HUDEP-2 (cell line): Measurements from ENCODE around the gene MMP15.
A peak's percentile ranks its signal among the peaks of the same experiment; 100 is the strongest.
"Not testable (repeated sequence)": the region's sequence is repeated elsewhere in the genome, so short reads cannot be mapped to it uniquely, and the experiment has no call there.

Experiments
- DNase-seq, 76 experiments: peaks; one replicate each; lab custom pipeline; 2025; ENCODE audit not compliant: unreplicated experiment in 76 of 76; lab: John Stamatoyannopoulos, UW

The MMP15 gene

DNA sequence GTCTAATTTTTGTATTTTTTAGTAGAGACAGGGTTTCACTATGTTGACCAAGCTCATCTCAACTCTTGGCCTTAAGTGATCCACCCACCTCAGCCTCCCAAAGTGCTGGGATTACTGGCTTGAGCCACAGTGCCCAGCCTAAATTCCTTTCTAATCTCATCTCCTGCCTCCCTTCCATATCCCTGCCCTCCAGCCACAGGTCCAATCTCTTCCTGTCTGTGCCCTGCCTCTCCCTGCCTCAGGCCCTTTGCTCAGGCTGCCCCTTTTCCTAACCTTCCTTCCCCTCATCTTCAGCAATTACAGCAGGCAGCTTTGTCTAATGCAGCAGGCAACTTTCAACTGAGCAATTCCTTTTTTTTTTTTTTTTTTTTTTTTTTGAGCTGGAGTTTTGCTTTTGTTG is 56.8 kb downstream of the MMP15 start:
- DNase-seq = no peak

DNA sequence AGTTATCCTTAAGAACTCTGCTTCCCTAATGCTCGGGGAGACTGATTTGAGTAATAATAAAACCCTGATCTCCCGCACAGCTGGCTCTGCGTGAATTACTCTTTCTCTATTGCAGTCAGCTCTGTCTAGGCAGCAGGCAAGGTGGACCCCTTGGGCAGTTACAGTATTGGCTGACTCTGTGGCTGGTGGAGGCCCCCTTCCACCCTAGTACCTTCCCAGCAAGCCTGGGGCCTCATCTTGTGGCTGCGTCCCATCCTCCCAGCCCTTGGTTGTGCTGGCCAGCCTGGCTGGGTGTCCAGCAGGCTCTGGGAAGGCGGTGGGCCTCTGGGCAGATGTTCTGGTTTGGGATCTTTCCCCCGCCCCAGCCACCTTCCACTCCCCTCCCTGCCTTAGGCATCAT is 59.1 kb downstream of the MMP15 start:
- no peak for DNase-seq

DNA sequence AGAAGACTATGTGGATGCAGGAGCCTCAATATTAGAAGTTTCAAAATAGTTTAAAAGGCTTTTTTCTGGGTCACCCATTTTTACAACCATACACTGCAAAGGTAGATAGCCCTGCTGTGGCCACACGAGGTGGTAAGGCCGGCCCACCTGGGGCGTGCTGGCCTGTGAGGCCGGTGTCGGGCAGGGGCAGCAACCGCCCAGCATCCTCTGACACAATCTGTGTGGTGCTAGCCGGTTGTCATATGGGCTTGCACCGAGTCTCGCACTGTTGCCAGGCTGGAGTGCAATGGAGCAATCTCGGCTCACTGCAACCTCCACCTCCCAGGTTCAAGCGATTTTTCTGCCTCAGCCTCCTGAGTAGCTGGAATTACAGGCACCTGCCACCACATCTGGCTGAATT is 59.6 kb downstream of the MMP15 start:
- DNase-seq = no peak

DNA sequence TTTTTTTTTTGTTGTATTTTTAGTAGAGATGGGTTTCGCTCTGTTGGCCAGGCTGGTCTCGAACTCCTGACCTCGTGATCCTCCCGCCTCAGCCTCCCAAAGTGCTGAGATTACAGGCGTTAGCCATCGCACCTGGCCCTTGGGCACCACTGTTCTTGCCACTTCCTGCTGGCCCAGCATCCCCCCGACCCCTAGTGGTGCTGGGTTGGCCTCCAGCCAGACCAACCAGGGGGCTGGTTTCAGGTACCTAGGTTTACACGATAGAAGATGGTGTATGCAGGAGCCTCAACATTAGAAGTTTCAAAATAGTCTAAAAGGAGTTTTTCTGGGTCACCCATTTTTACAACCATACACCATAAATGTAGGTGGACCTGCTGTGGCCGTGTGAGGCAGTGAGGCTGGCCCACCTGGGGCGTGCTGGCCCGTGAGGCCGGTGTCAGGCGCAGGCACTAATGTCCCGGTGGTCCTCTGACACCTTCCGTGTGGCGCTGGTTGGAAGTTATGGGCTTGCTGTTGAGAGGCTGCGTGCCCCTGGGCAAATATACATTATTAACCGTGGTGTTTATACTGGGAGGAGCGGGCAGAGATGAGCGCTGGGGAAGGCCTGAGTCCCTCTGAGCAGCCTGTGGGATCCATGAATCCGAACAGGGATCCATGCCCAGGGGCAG is 60.2 kb downstream of the MMP15 start:
- no peak for DNase-seq

DNA sequence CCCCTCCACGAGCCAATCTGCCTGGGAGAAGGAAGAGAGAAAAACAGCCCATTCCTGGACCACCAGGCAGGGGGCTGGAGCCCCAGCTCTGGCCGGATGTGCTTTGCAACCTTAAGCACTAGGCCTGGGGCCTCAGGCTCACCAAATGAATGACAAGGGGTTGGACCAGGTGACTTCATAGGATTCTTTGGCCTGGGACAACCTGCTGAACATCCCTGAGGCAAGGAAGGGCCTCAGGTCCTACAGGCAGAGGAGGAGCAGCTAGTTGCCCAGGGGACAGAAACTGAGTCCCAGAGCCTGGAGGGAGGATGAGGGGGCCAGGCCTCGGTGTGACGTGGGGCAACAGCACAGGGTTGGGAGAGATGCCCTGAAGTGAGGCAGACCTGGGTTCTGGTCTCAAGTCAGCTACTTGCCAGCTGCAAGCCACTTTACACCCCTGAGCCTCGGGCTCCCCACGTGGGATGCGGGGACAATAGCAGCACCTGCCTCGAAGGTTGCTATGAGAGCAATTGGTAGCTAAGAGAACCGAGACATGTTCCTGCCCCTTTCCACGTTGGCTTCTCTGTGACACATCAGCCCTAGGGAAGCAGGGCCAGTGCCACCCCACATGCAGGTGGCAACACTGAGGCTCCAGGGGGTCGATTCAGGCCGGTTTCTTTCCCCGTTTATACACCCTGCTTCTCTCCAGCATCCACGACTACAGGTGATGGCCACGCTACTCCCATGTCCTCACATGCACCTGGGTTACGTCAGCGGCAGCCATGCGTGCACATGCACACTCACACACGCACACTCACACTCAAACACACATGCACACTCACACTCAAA is 61.0 kb downstream of the MMP15 start:
- DNase-seq = no peak

DNA sequence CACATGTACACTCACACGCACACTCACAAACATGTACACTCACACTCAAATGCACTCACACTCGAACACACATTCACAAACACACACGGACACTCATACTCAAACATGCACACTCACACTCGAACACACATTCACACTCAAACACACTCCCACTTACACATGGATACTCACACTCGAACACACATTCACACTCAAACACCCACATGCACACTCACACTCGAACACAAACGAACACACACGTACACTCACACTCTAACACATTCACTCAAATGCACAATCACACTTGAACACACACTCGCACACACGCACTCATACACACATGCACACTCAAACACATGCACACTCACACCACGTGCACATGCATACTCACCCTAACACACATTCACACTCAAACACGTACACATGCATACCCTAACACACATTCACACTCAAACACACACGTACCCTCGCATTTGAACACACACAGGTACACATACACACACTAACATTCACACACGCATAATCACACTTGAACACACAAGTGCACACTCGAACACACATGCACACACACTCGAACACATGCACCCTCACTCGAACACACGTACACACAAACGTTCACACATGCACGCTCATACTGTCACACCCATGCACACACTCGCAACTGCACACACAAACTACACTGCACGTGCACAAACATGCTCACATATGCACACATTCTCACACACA is 61.8 kb downstream of the MMP15 start:
- no peak for DNase-seq

DNA sequence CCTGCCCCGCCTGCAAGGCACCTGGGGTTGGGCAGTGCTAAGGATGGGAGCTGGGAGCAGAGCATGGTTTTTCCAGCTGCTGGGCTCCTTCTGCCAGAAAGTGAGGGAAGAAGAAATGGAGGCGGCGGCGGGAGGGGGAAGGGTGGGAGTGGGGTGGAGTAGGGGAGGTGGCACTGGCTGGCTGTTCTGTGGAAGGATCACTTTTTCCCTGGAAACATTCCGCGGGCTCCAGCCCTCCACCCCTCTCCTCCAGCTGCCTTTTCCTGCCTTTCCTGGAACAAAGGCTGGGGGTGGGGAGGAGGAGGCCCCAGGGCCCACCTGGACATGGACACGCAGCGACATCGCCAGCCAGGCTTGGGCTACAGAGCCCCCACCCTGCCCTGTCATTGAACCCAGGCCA is 62.5 kb downstream of the MMP15 start:
- DNase-seq = no peak

DNA sequence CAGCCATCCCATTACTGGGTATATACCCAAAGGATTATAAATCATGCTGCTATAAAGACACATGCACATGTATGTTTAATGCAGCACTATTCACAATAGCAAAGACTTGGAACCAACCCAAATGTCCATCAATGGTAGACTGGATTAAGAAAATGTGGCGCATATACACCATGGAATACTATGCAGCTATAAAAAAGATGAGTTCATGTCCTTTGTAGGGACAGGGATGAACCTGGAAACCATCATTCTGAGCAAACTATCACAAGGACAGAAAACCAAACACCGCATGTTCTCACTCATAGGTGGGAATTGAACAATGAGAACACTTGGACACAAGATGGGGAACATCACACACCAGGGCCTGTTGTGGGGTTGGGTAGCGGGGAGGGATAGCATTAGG is 64.8 kb downstream of the MMP15 start:
- DNase-seq = not testable (repeated sequence)

DNA sequence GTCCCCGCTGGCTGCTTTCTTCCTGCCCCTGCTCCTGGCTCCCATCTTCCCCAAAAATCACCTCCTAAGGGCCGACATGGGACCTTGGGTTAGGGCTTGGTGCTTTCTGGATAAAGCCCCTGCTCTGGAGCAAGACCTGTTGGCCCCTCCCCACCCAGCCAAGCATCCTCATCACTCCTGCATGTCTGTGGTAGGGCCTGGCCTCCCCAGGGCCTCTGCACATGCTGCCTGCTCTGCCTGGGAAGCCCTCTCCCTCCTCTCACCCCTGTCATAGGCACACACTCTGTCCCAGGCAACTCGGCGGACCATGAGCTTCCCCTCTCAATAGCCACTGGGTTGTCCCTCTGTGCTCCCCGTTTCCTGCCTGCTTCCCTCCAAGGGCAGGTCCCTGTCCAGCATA is 68.5 kb downstream of the MMP15 start:
- no peak for DNase-seq

DNA sequence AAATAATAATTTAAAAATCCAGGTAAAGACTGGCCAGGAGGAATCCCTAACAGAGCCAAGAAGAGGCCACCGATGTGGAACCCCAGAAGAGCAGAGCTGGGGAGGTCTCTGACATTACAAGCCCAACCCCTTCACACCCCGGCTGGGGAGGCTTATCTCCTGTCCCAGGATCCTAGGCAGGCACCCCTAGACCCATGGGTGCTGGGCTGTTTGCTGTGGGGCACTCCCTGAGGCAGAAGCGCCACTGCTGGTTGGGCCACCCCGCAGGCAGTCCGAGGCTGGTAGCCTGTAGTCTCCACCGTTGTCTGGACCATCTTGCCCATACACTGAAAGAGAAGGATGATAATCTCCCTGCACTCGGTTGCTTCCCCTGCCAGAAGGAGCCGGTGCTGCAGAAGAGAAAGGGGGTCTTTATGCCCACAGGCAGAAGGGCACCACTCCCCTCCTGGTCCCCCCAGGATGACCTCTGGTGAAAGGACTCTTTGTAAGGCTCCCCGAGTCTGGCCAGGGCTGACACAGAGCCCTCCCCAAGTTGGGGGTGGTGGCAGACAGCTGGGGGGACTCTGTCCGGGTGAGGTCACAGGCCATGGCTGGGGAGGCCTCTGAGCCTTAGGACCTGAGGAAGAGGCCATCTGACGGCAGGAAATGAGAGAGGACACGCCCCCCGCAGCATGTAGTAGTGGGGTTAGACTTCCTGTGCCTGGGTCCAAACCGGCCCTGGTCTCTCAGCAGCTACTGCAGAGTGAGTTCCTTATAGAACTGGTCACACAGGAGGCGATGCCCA is 69.4 kb downstream of the MMP15 start:
- no peak for DNase-seq

DNA sequence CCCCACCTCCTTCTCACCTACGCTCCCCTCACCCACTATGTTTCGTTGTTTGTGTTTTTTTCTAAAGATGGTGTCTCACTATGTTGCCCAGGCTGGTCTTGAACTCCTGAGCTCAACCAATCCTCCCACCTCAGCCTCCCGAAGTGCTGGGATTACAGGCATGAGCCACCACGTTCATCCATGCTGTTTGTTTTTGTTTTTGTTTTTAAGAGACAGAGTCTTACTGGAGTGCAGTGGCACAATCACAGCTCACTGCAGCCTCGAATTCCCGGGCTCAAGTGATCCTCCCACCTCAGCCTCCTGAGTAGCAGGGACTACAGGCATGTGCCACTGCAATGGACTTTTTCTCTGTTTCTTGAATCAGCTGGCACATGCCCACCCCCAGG is 70.0 kb downstream of the MMP15 start:
- DNase-seq = not testable (repeated sequence)

DNA sequence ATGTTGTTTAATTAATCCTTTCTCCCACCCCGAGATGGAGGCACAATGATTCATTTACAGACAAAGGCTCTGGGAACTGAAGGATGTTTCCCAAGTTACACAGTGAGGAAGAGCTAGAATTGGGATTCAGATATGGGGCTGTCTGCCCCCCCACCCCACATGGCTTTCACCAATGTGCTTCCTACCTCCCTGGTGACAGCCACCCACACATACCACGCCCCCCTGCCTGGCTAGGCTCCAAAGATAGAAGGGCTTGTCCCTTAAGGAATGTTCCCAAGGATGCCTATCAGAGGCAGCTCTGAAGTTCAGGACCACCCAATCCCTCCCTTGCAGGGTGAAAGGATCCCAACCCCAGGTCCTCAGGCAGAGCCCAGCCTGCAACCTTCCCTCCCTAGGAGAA is 70.7 kb downstream of the MMP15 start:
- peak in 2 of 76 experiments; percentile 3 to 4 for DNase-seq
